DND-41 (cell line): ENCODE measurements around the gene PTPRH.

Experiments used
- ATAC-seq: fragments of 200-7000 bp; cut with Tn5 transposase; 3 replicates; pipeline ENCODE4 v1.9.1; 2021; ENCODE audit warnings: low read depth; ENCODE audit not compliant: insufficient read depth
- DNase-seq: peaks from one replicate; pipeline ENCODE4 v3.0.0-alpha.2; 2020
- H2AFZ ChIP-seq: 2 replicates; pipeline ENCODE4 v1.6.0; 2012; ENCODE audit warnings: low read depth, low read length
- H3K27ac ChIP-seq: 2 replicates; pipeline ENCODE4 v1.5.1; 2012; ENCODE audit warnings: low read length, inconsistent platforms
- H3K27me3 ChIP-seq: fragments of 200-600 bp; sonication (generic); 2 replicates; pipeline ENCODE4 v1.6.0; 2012; ENCODE audit warnings: low read length, mild to moderate bottlenecking, inconsistent platforms; ENCODE audit not compliant: insufficient read depth, poor library complexity
- H3K36me3 ChIP-seq: 2 replicates; pipeline ENCODE4 v1.5.1; 2012; ENCODE audit warnings: low read length, inconsistent platforms; ENCODE audit not compliant: insufficient read depth
- H3K4me1 ChIP-seq: 2 replicates; pipeline ENCODE4 v1.5.1; 2012; ENCODE audit warnings: mild to moderate bottlenecking, low read length; ENCODE audit not compliant: insufficient read depth
- H3K4me2 ChIP-seq: 2 replicates; pipeline ENCODE4 v1.6.0; 2012; ENCODE audit warnings: mild to moderate bottlenecking, moderate library complexity, low read length, inconsistent platforms; ENCODE audit not compliant: insufficient read depth
- H3K4me3 ChIP-seq, 2 experiments: fragments of 200-600 bp in 1 of 2; shearing (Covaris generic) in 1 of 2; 2 replicates each; pipeline ENCODE4 v1.5.1; 2012 to 2016; ENCODE audit warnings: inconsistent platforms in 2 of 2, low read length in 2 of 2, mild to moderate bottlenecking in 2 of 2, low read depth in 1 of 2, moderate library complexity in 1 of 2
- H3K79me2 ChIP-seq: 2 replicates; pipeline ENCODE4 v1.6.0; 2012; ENCODE audit warnings: low read length, inconsistent platforms; ENCODE audit not compliant: insufficient read depth
- H3K9ac ChIP-seq: 2 replicates; pipeline ENCODE4 v1.6.0; 2012; ENCODE audit warnings: low read depth, mild to moderate bottlenecking, inconsistent platforms, low read length, moderate library complexity
- H3K9me3 ChIP-seq: 2 replicates; pipeline ENCODE4 v1.5.1; 2012; ENCODE audit warnings: low read length, moderate library complexity, mild to moderate bottlenecking, inconsistent platforms; ENCODE audit not compliant: insufficient read depth, severe bottlenecking
- H4K20me1 ChIP-seq: 2 replicates; pipeline ENCODE4 v1.6.0; 2012; ENCODE audit warnings: low read length; ENCODE audit not compliant: insufficient read depth
- CTCF ChIP-seq: IDR thresholded peaks from 2 replicates; pipeline ENCODE4 v1.5.1; 2012; ENCODE audit warnings: borderline replicate concordance, low read length, moderate library complexity, mild to moderate bottlenecking; ENCODE audit not compliant: poor library complexity, severe bottlenecking; ENCODE audit errors: extremely low read depth
- EZH2 ChIP-seq: IDR thresholded peaks from 3 replicates; pipeline ENCODE4 v1.6.1; 2012; ENCODE audit warnings: borderline replicate concordance, low read depth, mild to moderate bottlenecking, moderate library complexity, low read length, inconsistent platforms; ENCODE audit not compliant: severe bottlenecking

The PTPRH gene

GRCh38 chr19:55256562-55257460, 47.5 kb upstream of the PTPRH start:
- TF ChIP-seq EZH2, result no peak
- TF ChIP-seq CTCF, result no peak
- Histone ChIP-seq H3K4me3 (peak overlapping the region; percentile 64 to 85; a peak in 3 of 4 replicates), H3K9ac (peak overlapping the region; percentile 94), H3K4me1 (peaks cover 68% of the 10 kb centered on the region), H3K27me3 (no peaks in the 10 kb centered on the region), H3K36me3 (peaks cover 43% of the 10 kb centered on the region), H3K4me2 (peak overlapping the region; percentile 91), H4K20me1 (peaks cover 60% of the 10 kb centered on the region), H2AFZ (no peak overlapping the region), H3K79me2 (peaks cover 78% of the 10 kb centered on the region), H3K27ac (peak overlapping the region; percentile 99), H3K9me3 (no peaks in the 10 kb centered on the region)
- ATAC-seq, result no peak
- DNase-seq, result no peak

- no peaks in the 10 kb centered on the region for H3K9me3 ChIP-seq
- peak overlapping the region; percentile 99 for H3K27ac ChIP-seq
- peaks cover 66% of the 10 kb centered on the region for H3K4me1 ChIP-seq
- peak overlapping the region; percentile 22 to 85; a peak in 3 of 4 replicates for H3K4me3 ChIP-seq
- TF ChIP-seq CTCF (no peak), EZH2 (no peak)
- H3K79me2 ChIP-seq, result peaks cover 88% of the 10 kb centered on the region
- ATAC-seq (peak; percentile 8; the same call in 1 of the 3 replicates), DNase-seq (peak; percentile 75)
- H3K4me2 ChIP-seq, result peak overlapping the region; percentile 91
- no peaks in the 10 kb centered on the region for H3K27me3 ChIP-seq
- no peak overlapping the region for H2AFZ ChIP-seq
- H4K20me1 ChIP-seq, result peaks cover 70% of the 10 kb centered on the region
- peak overlapping the region; percentile 94 for H3K9ac ChIP-seq
- H3K36me3 ChIP-seq, result peaks cover 53% of the 10 kb centered on the region
Measured at GRCh38 chr19:55255618-55256423, 46.5 kb upstream of the PTPRH start.

- H3K27me3 ChIP-seq, result no peaks in the 10 kb centered on the region
- H4K20me1 ChIP-seq, result peaks cover 82% of the 10 kb centered on the region
- peak overlapping the region; percentile 94 for H3K9ac ChIP-seq
- peaks cover 65% of the 10 kb centered on the region for H3K36me3 ChIP-seq
- peaks cover 54% of the 10 kb centered on the region for H3K4me1 ChIP-seq
- no peaks in the 10 kb centered on the region for H3K9me3 ChIP-seq
- ATAC-seq (no peak), DNase-seq (no peak)
- TF ChIP-seq CTCF (no peak), EZH2 (no peak)
- peak overlapping the region; percentile 22 to 85; a peak in 3 of 4 replicates for H3K4me3 ChIP-seq
- H3K4me2 ChIP-seq, result peak overlapping the region; percentile 91
- H3K79me2 ChIP-seq, result peaks cover 94% of the 10 kb centered on the region
- peak overlapping the region; percentile 68; the same call in 1 of the 2 replicates for H2AFZ ChIP-seq
- peak overlapping the region; percentile 99 for H3K27ac ChIP-seq
Measured at GRCh38 chr19:55254625-55254977, 45.3 kb upstream of the PTPRH start.
